Fibroblast of the conjunctiva (primary cell): ENCODE data around the gene OSM.
"Not testable (repeated sequence)": the region's sequence is repeated elsewhere in the genome, so short reads cannot be mapped to it uniquely, and the experiment has no call there.

ENCODE experiments used
- DNase-seq: peaks from one replicate; pipeline ENCODE4 v3.0.0-alpha.2; 2010; ENCODE audit warnings: low read depth

Gene OSM

GRCh38 chr22:30244641-30245040 lies 22.0 kb downstream of the OSM start:
- DNase-seq = no peak

GRCh38 chr22:30244066-30244465 lies 22.6 kb downstream of the OSM start:
- no peak for DNase-seq

- DNase-seq = no peak
Measured at GRCh38 chr22:30243661-30244060, 23.0 kb downstream of the OSM start.

- no peak for DNase-seq
Measured at GRCh38 chr22:30241576-30242371, 24.9 kb downstream of the OSM start.

GRCh38 chr22:30240541-30241417 lies 25.9 kb downstream of the OSM start:
- DNase-seq = no peak

- DNase-seq = no peak
Measured at GRCh38 chr22:30239488-30240405, 26.9 kb downstream of the OSM start.

GRCh38 chr22:30238661-30239487 lies 27.8 kb downstream of the OSM start:
- DNase-seq = no peak

GRCh38 chr22:30238136-30238535 lies 28.5 kb downstream of the OSM start:
- no peak for DNase-seq

- DNase-seq = no peak
Measured at GRCh38 chr22:30236875-30237274, 29.8 kb downstream of the OSM start.

GRCh38 chr22:30235687-30236170 lies 30.9 kb downstream of the OSM start:
- no peak for DNase-seq

GRCh38 chr22:30234786-30235470 lies 31.7 kb downstream of the OSM start:
- DNase-seq = peak; percentile 37

GRCh38 chr22:30234325-30234724 lies 32.3 kb downstream of the OSM start:
- DNase-seq = not testable (repeated sequence)

GRCh38 chr22:30233582-30233981 lies 33.1 kb downstream of the OSM start:
- no peak for DNase-seq

GRCh38 chr22:30232716-30233218 lies 33.9 kb downstream of the OSM start:
- no peak for DNase-seq

GRCh38 chr22:30230787-30231461 lies 35.7 kb downstream of the OSM start:
- no peak for DNase-seq

- DNase-seq = no peak
Measured at GRCh38 chr22:30230330-30230729, 36.3 kb downstream of the OSM start.

- DNase-seq = no peak
Measured at GRCh38 chr22:30228509-30229359, 37.9 kb downstream of the OSM start.

- no peak for DNase-seq
Measured at GRCh38 chr22:30227438-30228228, 39.0 kb downstream of the OSM start.
